GM19438 (cell line): ENCODE measurements around the gene CCDC85A.

Source experiments
- ATAC-seq: cut with Tn5 transposase; IDR thresholded peaks from one replicate; pipeline ENCODE4 v1.9.1; 2021; ENCODE audit warnings: low read depth; ENCODE audit not compliant: unreplicated experiment

The CCDC85A gene

DNA sequence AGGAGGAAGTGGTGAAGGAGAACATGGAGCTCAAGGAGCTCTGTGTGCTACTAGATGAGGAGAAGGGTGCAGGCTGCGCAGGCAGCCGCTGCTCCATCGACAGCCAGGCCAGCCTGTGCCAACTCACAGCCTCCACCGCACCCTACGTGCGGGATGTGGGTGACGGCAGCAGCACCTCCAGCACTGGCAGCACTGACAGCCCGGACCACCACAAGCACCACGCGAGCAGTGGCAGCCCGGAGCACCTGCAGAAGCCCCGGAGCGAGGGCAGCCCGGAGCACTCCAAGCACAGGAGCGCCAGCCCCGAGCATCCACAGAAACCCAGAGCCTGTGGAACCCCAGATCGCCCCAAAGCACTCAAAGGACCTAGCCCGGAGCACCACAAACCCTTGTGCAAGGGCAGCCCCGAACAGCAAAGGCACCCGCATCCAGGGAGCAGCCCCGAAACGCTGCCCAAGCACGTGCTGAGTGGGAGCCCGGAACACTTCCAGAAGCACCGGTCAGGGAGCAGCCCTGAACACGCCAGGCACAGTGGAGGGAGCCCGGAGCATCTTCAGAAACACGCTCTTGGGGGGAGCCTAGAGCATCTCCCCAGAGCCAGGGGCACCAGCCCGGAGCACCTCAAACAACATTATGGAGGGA, 9.0 kb downstream of the CCDC85A start:
- no peak for ATAC-seq

DNA sequence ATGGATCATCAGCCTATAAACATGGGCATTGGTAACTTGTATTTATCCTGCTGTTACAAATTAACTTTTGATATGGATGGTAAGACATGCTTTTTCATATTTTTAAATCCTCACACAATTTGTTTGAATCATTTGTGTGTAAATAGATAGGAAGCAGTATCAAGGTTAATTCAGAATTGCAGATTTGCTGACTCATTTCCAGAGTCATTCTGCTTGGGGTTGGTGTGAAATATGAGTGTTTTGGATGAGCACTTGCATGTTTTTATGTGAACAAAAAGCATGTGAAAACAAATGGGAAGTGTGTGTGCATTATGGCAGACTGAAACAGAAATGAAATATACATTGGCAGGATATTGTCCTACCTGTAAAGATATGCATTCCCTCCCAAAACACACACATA, 11.8 kb downstream of the CCDC85A start:
- no peak for ATAC-seq

DNA sequence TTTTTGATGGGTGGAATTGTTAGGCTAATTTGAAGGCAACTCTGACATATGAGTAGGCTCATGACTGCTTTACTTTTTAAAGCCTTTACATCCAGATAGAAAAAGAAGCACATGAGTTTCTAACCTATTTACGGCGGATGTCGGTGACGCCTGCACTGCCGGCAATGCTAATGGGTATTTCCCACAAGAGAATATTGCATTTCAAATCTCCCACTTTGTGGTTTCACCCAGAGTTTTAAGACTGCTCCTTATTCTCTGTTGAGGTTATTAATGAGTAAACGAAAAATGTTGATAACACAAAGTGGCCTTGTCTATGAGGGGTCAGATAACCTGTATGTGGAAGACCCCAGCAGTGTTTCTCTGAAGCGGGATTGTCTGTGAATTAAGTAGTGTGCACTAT, 14.0 kb downstream of the CCDC85A start:
- ATAC-seq: no peak

- no peak for ATAC-seq
Measured at GRCh38 chr2:56198936-56199335, 15.1 kb downstream of the CCDC85A start.

GRCh38 chr2:56199492-56199891, 15.7 kb downstream of the CCDC85A start:
- no peak for ATAC-seq

- ATAC-seq: no peak
Measured at GRCh38 chr2:56202381-56203121, 18.8 kb downstream of the CCDC85A start.

DNA sequence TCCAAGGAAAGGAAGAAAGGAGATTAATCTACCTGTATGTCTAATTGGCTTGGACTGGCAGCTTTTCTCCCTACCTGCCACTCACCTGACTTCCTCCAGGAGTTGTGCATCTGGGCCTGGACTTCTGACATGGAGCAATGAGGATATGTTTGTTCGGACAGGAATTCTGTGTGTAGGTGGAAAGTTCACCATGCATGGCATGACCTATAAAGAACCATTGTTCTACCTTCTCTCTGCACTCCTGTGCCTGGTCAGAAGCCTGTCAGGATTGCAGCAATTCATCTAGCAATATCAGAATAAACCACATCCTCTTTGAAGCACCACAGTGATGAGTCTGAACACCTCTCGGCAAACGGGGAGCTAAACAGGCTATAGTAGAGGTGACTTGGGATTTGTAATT, 20.8 kb downstream of the CCDC85A start:
- ATAC-seq: no peak

DNA sequence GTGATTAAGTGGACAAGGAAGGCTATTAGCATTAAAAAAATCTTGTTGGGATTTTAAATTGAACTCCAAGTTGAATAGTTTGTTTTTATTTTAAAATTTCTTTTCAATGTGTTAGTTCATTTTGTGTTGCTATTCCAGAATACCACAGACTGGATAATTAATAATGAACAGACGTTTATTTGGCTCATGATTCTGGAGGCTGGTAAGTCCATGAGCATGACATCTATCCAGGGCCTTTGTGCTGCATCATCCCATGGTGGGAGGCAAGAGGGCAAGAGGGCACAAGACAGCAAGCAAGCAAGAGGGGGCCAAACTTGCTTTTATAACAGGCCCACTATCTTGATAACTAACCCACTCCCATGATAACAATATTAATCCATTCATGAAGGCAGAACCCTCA, 22.5 kb downstream of the CCDC85A start:
- ATAC-seq: no peak

DNA sequence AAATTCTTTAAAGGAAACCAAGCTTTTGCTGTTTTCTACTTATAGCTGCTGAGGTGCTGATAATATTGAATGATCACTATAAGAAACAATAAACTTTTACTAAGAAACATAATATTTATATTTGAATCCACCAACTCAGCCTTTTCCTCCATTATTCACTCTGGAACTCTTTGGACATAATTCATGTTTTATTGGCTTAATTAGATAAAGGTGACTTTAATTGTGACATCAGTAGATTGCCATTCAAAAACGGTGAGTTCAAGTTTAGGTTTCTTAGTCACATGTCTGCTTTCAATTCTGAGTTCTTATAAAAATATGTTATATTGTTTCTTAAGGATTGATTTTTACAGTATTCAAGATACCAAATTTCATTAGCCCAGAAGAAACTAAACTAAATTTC, 24.0 kb downstream of the CCDC85A start:
- ATAC-seq: no peak

DNA sequence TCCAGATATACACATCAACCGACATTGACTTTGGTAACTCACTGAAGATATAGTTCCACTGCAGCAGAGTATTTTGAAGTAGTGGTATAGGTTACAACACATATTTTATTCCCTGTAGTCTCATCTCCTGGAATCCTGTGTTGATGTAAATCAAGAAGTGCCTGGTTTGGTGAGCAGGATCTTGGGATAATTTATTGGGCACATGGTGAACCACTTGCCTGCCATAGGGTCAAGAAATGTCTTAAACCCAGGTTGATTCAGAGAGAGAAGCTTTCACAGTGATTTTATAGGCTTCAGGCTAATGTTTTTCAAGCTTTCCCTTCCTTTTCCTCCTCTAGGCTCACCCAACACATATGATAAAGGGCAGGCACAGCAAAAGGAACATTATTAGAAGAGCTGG, 24.6 kb downstream of the CCDC85A start:
- no peak for ATAC-seq

GRCh38 chr2:56209701-56210100, 25.9 kb downstream of the CCDC85A start:
- no peak for ATAC-seq

DNA sequence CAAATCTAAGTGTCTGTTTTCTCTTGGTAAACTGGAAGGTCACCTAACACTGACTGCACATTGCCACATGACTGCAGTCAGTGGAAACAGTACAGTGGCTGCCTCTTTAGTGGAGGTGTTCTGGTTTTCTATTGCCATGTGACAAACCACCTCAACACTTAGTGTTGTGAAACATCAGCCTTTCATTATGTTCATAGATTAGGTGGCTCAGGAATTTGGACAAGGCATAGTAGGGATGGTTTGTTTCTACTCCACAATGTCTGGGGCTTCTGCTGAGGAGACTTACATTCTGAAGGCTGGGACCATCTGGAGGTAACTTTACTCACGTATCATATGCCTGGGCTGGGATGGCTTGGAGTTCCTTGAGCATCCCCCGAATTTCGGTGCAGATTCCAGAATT, 26.5 kb downstream of the CCDC85A start:
- ATAC-seq: no peak

DNA sequence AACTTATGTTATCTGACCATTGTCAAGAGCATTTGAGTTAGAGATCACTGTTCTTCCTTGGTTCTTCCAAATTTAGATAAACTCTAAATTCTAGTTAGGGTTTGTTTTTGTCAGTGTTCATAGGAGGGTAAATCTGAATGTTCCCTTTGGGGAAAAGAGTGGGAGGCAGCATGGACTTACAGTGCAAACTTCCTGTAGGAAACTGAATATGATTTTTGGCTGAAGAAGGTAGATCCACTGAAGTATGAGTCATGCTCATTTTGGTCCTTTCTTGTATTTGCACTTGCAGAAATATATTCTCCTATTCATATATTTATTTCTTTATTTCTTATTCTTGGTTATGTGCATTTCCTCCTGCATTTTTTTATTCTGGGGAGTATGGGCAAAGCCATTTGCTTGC, 27.3 kb downstream of the CCDC85A start:
- ATAC-seq: no peak

GRCh38 chr2:56215911-56216310, 32.1 kb downstream of the CCDC85A start:
- ATAC-seq: no peak

DNA sequence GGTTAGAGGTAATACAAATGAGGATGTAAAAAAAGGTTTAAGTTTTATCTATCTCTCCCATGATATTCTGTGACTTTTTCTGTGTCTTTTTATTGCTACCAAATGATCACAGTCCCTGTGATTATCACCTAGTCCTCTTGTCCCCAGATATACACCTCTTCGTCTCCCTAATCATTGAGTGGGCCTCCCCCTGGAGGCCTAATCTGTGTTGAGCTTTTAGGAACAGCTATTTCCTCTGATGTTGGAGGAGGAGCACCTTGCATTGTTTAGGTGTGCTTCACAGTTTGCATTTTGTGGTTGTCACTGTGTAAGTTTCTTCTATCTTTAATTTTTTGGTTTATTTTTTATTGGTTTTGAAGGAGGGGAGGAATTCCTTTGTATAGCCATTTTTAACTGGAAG, 33.3 kb downstream of the CCDC85A start:
- ATAC-seq: no peak

DNA sequence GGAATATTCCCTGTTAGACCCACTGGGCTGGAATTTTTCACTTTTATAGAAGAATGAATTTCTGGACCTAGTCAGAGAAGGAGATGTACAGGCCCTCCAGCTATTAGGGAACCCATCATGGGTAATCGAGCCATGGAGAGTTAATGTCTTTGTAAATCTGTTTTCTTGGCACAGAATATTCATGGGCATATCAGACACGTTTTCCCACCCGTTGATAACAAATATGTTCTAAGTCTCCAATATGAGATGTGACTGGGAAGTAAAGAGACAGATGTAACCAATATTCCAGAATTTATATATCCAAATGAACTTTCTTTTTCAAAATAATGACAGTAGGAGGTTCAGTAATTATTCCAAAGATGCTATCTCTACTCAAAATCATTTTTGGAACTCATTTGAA, 38.7 kb downstream of the CCDC85A start:
- ATAC-seq: no peak

- ATAC-seq: no peak
Measured at GRCh38 chr2:56224316-56224715, 40.5 kb downstream of the CCDC85A start.

DNA sequence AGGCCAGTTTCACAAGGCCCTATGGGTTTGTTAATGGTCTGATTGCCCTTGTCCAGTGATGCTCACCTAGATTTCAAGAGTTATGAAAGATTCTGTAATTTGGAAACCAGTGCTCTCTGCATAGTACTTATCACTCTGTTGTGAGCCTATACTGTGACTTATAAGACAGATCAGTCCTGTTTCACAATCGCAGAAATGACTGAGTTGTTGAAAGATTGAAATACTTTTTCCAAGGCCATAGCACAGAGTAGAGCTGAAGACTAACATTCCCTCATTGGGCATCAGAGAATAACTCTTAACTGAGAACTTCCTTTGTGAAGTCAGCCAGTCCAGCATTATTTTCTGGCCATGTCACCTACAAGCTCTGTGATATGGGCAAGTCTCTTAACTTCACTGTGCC, 44.0 kb downstream of the CCDC85A start:
- no peak for ATAC-seq

- no peak for ATAC-seq
Measured at GRCh38 chr2:56229397-56230060, 45.7 kb downstream of the CCDC85A start.

GRCh38 chr2:56230156-56230555, 46.4 kb downstream of the CCDC85A start:
- no peak for ATAC-seq

DNA sequence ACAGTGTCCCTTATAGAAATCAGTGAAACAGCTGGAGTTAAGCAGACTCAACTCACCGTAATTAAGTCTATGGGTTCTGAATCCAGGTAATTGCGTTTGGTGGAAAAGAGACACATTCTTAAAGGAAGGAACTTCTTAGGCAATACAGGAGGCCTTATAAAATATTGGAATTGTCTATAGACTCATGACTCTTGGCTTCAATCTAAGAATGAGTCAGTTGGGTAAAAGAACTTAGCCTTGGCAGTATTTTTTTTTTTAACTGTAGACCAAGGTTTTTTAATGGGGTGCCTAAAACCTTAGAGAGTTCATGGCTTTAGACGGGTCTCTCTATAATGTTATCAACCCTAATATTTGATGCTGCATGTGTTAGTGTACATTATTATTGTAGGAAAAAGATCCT, 47.6 kb downstream of the CCDC85A start:
- ATAC-seq: no peak

DNA sequence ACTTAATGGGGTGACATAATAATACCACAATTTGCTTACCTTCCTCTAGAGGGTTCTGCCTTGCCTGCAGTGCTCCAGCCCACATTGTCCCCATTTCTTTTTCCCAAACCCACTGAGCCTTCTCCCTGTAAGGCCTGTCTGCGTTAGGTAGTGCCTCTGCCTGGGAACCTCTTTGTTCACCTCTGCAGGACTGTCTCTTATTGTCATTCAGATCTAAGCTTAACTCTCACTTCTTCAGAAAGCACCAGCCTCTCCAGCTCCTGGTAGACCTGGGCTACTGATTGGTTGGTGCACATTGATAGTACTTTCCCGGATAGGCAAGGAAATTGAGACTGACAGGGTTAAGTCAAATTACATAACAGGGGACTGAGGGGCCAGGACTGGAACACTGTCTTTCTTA, 49.1 kb downstream of the CCDC85A start:
- no peak for ATAC-seq
